Activated CD8-positive, alpha-beta T cell treated with anti-CD3 and anti-CD28 coated beads, Interleukin-2, amount 10 ng/mL, durations not matched to agents 7 days and 5 days (primary cell): ENCODE measurements around the gene EPS8. TPM values are rescaled to one million over a fixed set of nuclear protein-coding genes. Genes with fewer than 3 reads are reported as not detected.

ENCODE experiments used
- ATAC-seq: fragments of 150-1000 bp; cut with Tn5 transposase; one replicate; pipeline ENCODE4 v1.10.0; 2021; ENCODE audit warnings: moderate library complexity
- CTCF ChIA-PET: fragments of 350-600 bp; sonication (Branson Sonifier 250); formaldehyde crosslinking; loops from one replicate; lab custom pipeline; 2021; ENCODE audit warnings: antibody characterized with exemption; lab: Charles Lee
- POLR2A ChIA-PET: fragments of 350-600 bp; sonication (Branson Sonifier 250); formaldehyde crosslinking; loops from one replicate; lab custom pipeline; 2021; ENCODE audit warnings: antibody characterized with exemption; lab: Charles Lee
- DNase-seq: peaks from one replicate; pipeline ENCODE4 v3.0.0-alpha.2; 2020
- H3K27ac Mint-ChIP-seq: one replicate; pipeline ENCODE4 v1.8.0; 2021; ENCODE audit warnings: mild to moderate bottlenecking, mixed read lengths
- H3K27me3 Mint-ChIP-seq: one replicate; pipeline ENCODE4 v1.8.0; 2021; ENCODE audit warnings: low read depth, mixed read lengths
- H3K36me3 Mint-ChIP-seq: one replicate; pipeline ENCODE4 v1.8.0; 2021; ENCODE audit warnings: low read depth, mixed read lengths
- H3K4me1 Mint-ChIP-seq: one replicate; pipeline ENCODE4 v1.8.0; 2021; ENCODE audit warnings: low read depth, mixed read lengths
- H3K4me3 Mint-ChIP-seq: one replicate; pipeline ENCODE4 v1.8.0; 2021; ENCODE audit warnings: mild to moderate bottlenecking, mixed read lengths
- H3K9me3 Mint-ChIP-seq: one replicate; pipeline ENCODE4 v1.8.0; 2022; ENCODE audit warnings: mixed read lengths; ENCODE audit not compliant: insufficient read depth
- total RNA-seq, 2 experiments: library from RNA; stranded (reverse); gene quantifications; one replicate each; pipeline ENCODE4 v1.2.3, GENCODE V29; 2021

Gene EPS8
- total RNA-seq, 2 experiments from 2014 or later: 1.0 to 2.2 TPM

GRCh38 chr12:15709551-15709950 is 79.6 kb downstream of the EPS8 start:
- DNase-seq: no peak
- ChIA-PET POLR2A (no interaction called here), CTCF (no interaction called here)
- no peak overlapping the region for H3K27ac Mint-ChIP-seq
- no peak for ATAC-seq
- H3K9me3 Mint-ChIP-seq: no peaks in the 10 kb centered on the region
- no peaks in the 10 kb centered on the region for H3K36me3 Mint-ChIP-seq
- H3K4me3 Mint-ChIP-seq: no peak overlapping the region
- H3K4me1 Mint-ChIP-seq: peaks cover 6% of the 10 kb centered on the region
- H3K27me3 Mint-ChIP-seq: no peaks in the 10 kb centered on the region

GRCh38 chr12:15708396-15709076 is 80.7 kb downstream of the EPS8 start:
- Mint-ChIP-seq H3K36me3 (no peaks in the 10 kb centered on the region), H3K27me3 (no peaks in the 10 kb centered on the region), H3K9me3 (no peaks in the 10 kb centered on the region), H3K27ac (no peak overlapping the region), H3K4me3 (no peak overlapping the region), H3K4me1 (peaks cover 6% of the 10 kb centered on the region)
- ChIA-PET POLR2A (no interaction called here), CTCF (no interaction called here)
- DNase-seq (no peak), ATAC-seq (no peak)

GRCh38 chr12:15707516-15708199 is 81.5 kb downstream of the EPS8 start:
- ATAC-seq (no peak), DNase-seq (no peak)
- POLR2A ChIA-PET: no interaction called here
- Mint-ChIP-seq H3K36me3 (no peaks in the 10 kb centered on the region), H3K4me1 (peaks cover 6% of the 10 kb centered on the region), H3K9me3 (no peaks in the 10 kb centered on the region), H3K27ac (no peak overlapping the region), H3K4me3 (no peak overlapping the region), H3K27me3 (peaks cover 3% of the 10 kb centered on the region)
- CTCF ChIA-PET: no interaction called here

GRCh38 chr12:15706010-15706676 is 83.0 kb downstream of the EPS8 start:
- Mint-ChIP-seq H3K27me3 (peaks cover 3% of the 10 kb centered on the region), H3K27ac (no peak overlapping the region), H3K4me1 (peaks cover 15% of the 10 kb centered on the region), H3K36me3 (no peaks in the 10 kb centered on the region), H3K9me3 (no peaks in the 10 kb centered on the region), H3K4me3 (no peak overlapping the region)
- DNase-seq (no peak), ATAC-seq (no peak)
- ChIA-PET POLR2A (interaction anchor here (0.7 kb wide), 1 partner anchor 8 kb away, joined by 4 read pairs; no protein-coding TSS in a partner anchor), CTCF (no interaction called here)

- H3K36me3 Mint-ChIP-seq: no peaks in the 10 kb centered on the region
- CTCF ChIA-PET: no interaction called here
Measured at GRCh38 chr12:15705606-15706005, 83.6 kb downstream of the EPS8 start.

GRCh38 chr12:15702276-15702675 is 86.9 kb downstream of the EPS8 start:
- DNase-seq (no peak), ATAC-seq (no peak)
- ChIA-PET CTCF (no interaction called here), POLR2A (no interaction called here)
- H3K27me3 Mint-ChIP-seq: peaks cover 3% of the 10 kb centered on the region
- H3K36me3 Mint-ChIP-seq: peaks cover 7% of the 10 kb centered on the region
- H3K4me1 Mint-ChIP-seq: peaks cover 32% of the 10 kb centered on the region
- H3K4me3 Mint-ChIP-seq: no peak overlapping the region
- no peaks in the 10 kb centered on the region for H3K9me3 Mint-ChIP-seq
- H3K27ac Mint-ChIP-seq: no peak overlapping the region

More at GRCh38 chr12:15705606-15706005, 83.6 kb downstream of the EPS8 start:
- no peak overlapping the region for H3K27ac Mint-ChIP-seq
- DNase-seq: no peak
- POLR2A ChIA-PET: interaction anchor here (0.7 kb wide), 1 partner anchor 9 kb away, joined by 4 read pairs; no protein-coding TSS in a partner anchor
- H3K27me3 Mint-ChIP-seq: peaks cover 3% of the 10 kb centered on the region
- ATAC-seq: no peak
- no peak overlapping the region for H3K4me3 Mint-ChIP-seq
- no peaks in the 10 kb centered on the region for H3K9me3 Mint-ChIP-seq
- peaks cover 20% of the 10 kb centered on the region for H3K4me1 Mint-ChIP-seq

- ChIA-PET POLR2A (no interaction called here), CTCF (no interaction called here)
- H3K9me3 Mint-ChIP-seq: no peaks in the 10 kb centered on the region
- H3K4me1 Mint-ChIP-seq: peaks cover 32% of the 10 kb centered on the region
- no peak overlapping the region for H3K4me3 Mint-ChIP-seq
- no peak for ATAC-seq
- H3K27ac Mint-ChIP-seq: no peak overlapping the region
- H3K27me3 Mint-ChIP-seq: peaks cover 3% of the 10 kb centered on the region
- H3K36me3 Mint-ChIP-seq: peaks cover 7% of the 10 kb centered on the region
- no peak for DNase-seq
Measured at GRCh38 chr12:15701631-15702156, 87.5 kb downstream of the EPS8 start.

GRCh38 chr12:15701206-15701605 is 88.0 kb downstream of the EPS8 start:
- Mint-ChIP-seq H3K27ac (no peak overlapping the region), H3K4me1 (peaks cover 32% of the 10 kb centered on the region), H3K4me3 (no peak overlapping the region), H3K27me3 (peaks cover 3% of the 10 kb centered on the region), H3K9me3 (no peaks in the 10 kb centered on the region), H3K36me3 (peaks cover 7% of the 10 kb centered on the region)
- POLR2A ChIA-PET: no interaction called here
- DNase-seq (no peak), ATAC-seq (peak; percentile 60)
- CTCF ChIA-PET: no interaction called here

GRCh38 chr12:15700595-15700994 is 88.6 kb downstream of the EPS8 start:
- peak; percentile 44 for DNase-seq
- peak; percentile 80 for ATAC-seq
- Mint-ChIP-seq H3K4me3 (peak overlapping the region; percentile 29), H3K36me3 (peaks cover 7% of the 10 kb centered on the region), H3K27ac (peak overlapping the region; percentile 78), H3K9me3 (no peaks in the 10 kb centered on the region), H3K27me3 (peaks cover 3% of the 10 kb centered on the region), H3K4me1 (peaks cover 32% of the 10 kb centered on the region)
- ChIA-PET POLR2A (no interaction called here), CTCF (no interaction called here)

- Mint-ChIP-seq H3K4me3 (no peak overlapping the region), H3K27me3 (peaks cover 5% of the 10 kb centered on the region), H3K4me1 (peaks cover 32% of the 10 kb centered on the region), H3K27ac (peak overlapping the region; percentile 76), H3K9me3 (no peaks in the 10 kb centered on the region), H3K36me3 (peaks cover 7% of the 10 kb centered on the region)
- ChIA-PET POLR2A (no interaction called here), CTCF (no interaction called here)
- no peak for ATAC-seq
- DNase-seq: no peak
Measured at GRCh38 chr12:15699886-15700285, 89.3 kb downstream of the EPS8 start.

GRCh38 chr12:15698377-15698871 is 90.8 kb downstream of the EPS8 start:
- ATAC-seq (no peak), DNase-seq (no peak)
- Mint-ChIP-seq H3K9me3 (no peaks in the 10 kb centered on the region), H3K27ac (no peak overlapping the region), H3K36me3 (peaks cover 7% of the 10 kb centered on the region), H3K4me1 (peaks cover 32% of the 10 kb centered on the region), H3K27me3 (peaks cover 8% of the 10 kb centered on the region), H3K4me3 (no peak overlapping the region)
- ChIA-PET CTCF (interaction anchor here (0.9 kb wide), 1 partner anchor 166 kb away, joined by 3 read pairs; no protein-coding TSS in a partner anchor), POLR2A (no interaction called here)
